Thyroid gland (tissue), 4 donors: ENCODE results near the gene CTNNBL1.

Source experiments
- POLR2A ChIP-seq, 2 donors: fragments of 450-650 bp; IDR thresholded peaks; one replicate each; pipeline ENCODE4 v1.6.1; 2017; ENCODE audit warnings: antibody characterized with exemption in 2 of 2, mild to moderate bottlenecking in 2 of 2, moderate library complexity in 1 of 2
- TF ChIP-seq, protein P1 (sequence below), 6 experiments: fragments of 200-600 bp in 3 of 6; fragments of 450-650 bp in 3 of 6; sonication (generic) in 3 of 6; IDR thresholded peaks; one replicate each; pipeline ENCODE4 v1.5.1; 2016 to 2019; ENCODE audit warnings: antibody characterized with exemption in 6 of 6, mild to moderate bottlenecking in 2 of 6, inconsistent platforms in 1 of 6, moderate library complexity in 1 of 6

GRCh38 chr20:37863289-37863688 lies 169.5 kb downstream of the CTNNBL1 start:
- TF ChIP-seq, protein P1, sequence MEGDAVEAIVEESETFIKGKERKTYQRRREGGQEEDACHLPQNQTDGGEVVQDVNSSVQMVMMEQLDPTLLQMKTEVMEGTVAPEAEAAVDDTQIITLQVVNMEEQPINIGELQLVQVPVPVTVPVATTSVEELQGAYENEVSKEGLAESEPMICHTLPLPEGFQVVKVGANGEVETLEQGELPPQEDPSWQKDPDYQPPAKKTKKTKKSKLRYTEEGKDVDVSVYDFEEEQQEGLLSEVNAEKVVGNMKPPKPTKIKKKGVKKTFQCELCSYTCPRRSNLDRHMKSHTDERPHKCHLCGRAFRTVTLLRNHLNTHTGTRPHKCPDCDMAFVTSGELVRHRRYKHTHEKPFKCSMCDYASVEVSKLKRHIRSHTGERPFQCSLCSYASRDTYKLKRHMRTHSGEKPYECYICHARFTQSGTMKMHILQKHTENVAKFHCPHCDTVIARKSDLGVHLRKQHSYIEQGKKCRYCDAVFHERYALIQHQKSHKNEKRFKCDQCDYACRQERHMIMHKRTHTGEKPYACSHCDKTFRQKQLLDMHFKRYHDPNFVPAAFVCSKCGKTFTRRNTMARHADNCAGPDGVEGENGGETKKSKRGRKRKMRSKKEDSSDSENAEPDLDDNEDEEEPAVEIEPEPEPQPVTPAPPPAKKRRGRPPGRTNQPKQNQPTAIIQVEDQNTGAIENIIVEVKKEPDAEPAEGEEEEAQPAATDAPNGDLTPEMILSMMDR (IDR thresholded peaks at IDR 0.05), result no peak
- TF ChIP-seq POLR2A (IDR thresholded peaks at IDR 0.05), result no peak
